BJ (cell line): Measurements from ENCODE around the gene PARD3. TPM values are rescaled to one million over a fixed set of nuclear protein-coding genes. Genes with fewer than 3 reads are reported as not detected.

Experiments used
- CTCF ChIA-PET: fragments of 350-600 bp; formaldehyde crosslinking; extraction: SDS; loops from one replicate; lab custom pipeline; 2021; ENCODE audit warnings: antibody characterized with exemption, inconsistent platforms; lab: Yijun Ruan, JAX
- POLR2A ChIA-PET: fragments of 300-600 bp; sonication (Branson Sonifier 250); formaldehyde crosslinking; extraction: SDS; loops from one replicate; lab custom pipeline; 2021; ENCODE audit warnings: antibody characterized with exemption; lab: Charles Lee
- DNase-seq: peaks from one replicate; pipeline ENCODE4 v3.0.0-alpha.2; 2011; ENCODE audit warnings: low read depth
- H3K27me3 ChIP-seq: 2 replicates; pipeline ENCODE4 v1.6.0; 2011; ENCODE audit warnings: low read length; ENCODE audit not compliant: control insufficient read depth, insufficient read depth
- H3K36me3 ChIP-seq: 2 replicates; pipeline ENCODE4 v1.5.1; 2011; ENCODE audit warnings: low read length; ENCODE audit not compliant: control insufficient read depth, insufficient read depth
- H3K4me3 ChIP-seq: 2 replicates; pipeline ENCODE4 v1.5.1; 2011; ENCODE audit warnings: low read depth, mild to moderate bottlenecking, control low read depth, low read length
- CTCF ChIP-seq: IDR thresholded peaks from 2 replicates; pipeline ENCODE4 v1.5.1; 2011; ENCODE audit warnings: low read depth, mild to moderate bottlenecking, control low read depth, inconsistent platforms, low read length, moderate library complexity; ENCODE audit not compliant: insufficient read depth
- polyA plus RNA-seq: library from polyadenylated mRNA; depleted of rRNA; stranded (reverse); fragments of >200 nt; gene quantifications from 2 replicates; pipeline ENCODE4 v1.2.3, GENCODE V29; 2011

The PARD3 gene
- polyA plus RNA-seq, 1 experiment: 17.7 TPM

- no peak overlapping the region for H3K4me3 ChIP-seq
- H3K27me3 ChIP-seq: no peaks in the 10 kb centered on the region
- CTCF ChIA-PET: no interaction called here
- no peaks in the 10 kb centered on the region for H3K36me3 ChIP-seq
- POLR2A ChIA-PET: no interaction called here
- no peak for DNase-seq
- TF ChIP-seq CTCF: no peak
Observed at GRCh38 chr10:34607894-34608293, 207.2 kb downstream of the PARD3 start.

GRCh38 chr10:34606890-34607289, 208.2 kb downstream of the PARD3 start:
- ChIA-PET POLR2A (no interaction called here), CTCF (interaction anchor here (1.4 kb wide), 1 partner anchor 18 kb away, joined by 3 read pairs; no protein-coding TSS in a partner anchor)
- H3K36me3 ChIP-seq: no peaks in the 10 kb centered on the region
- no peak overlapping the region for H3K4me3 ChIP-seq
- H3K27me3 ChIP-seq: no peaks in the 10 kb centered on the region
- no peak for TF ChIP-seq CTCF
- DNase-seq: no peak

GRCh38 chr10:34602478-34602877, 212.6 kb downstream of the PARD3 start:
- Histone ChIP-seq H3K27me3 (no peaks in the 10 kb centered on the region), H3K36me3 (no peaks in the 10 kb centered on the region), H3K4me3 (no peak overlapping the region)
- ChIA-PET POLR2A (no interaction called here), CTCF (no interaction called here)
- no peak for TF ChIP-seq CTCF
- DNase-seq: no peak

- ChIA-PET POLR2A (no interaction called here), CTCF (no interaction called here)
- no peak for TF ChIP-seq CTCF
- H3K4me3 ChIP-seq: no peak overlapping the region
- H3K36me3 ChIP-seq: no peaks in the 10 kb centered on the region
- DNase-seq: no peak
- H3K27me3 ChIP-seq: no peaks in the 10 kb centered on the region
Observed at GRCh38 chr10:34601691-34602090, 213.4 kb downstream of the PARD3 start.

GRCh38 chr10:34599026-34599795, 215.9 kb downstream of the PARD3 start:
- TF ChIP-seq CTCF: no peak
- no peak for DNase-seq
- ChIA-PET CTCF (no interaction called here), POLR2A (no interaction called here)
- Histone ChIP-seq H3K36me3 (no peaks in the 10 kb centered on the region), H3K4me3 (no peak overlapping the region), H3K27me3 (no peaks in the 10 kb centered on the region)
